GM12878 (cell line): ENCODE data around the gene PLSCR4. TPM values are rescaled to one million over a fixed set of nuclear protein-coding genes. Genes with fewer than 3 reads are reported as not detected.

Experiments used
- ATAC-seq: fragments of 200-7000 bp; cut with Tn5 transposase; 3 replicates; pipeline ENCODE4 v1.9.1; 2020; ENCODE audit warnings: mild to moderate bottlenecking, moderate library complexity
- BruUV-seq: library from RNA; stranded (reverse); fragments of 400-500 nt; replicated peaks from 2 replicates; lab custom pipeline; 2021; lab: Mats Ljungman, UMichigan
- CTCF ChIA-PET: fragments of 300-600 bp; sonication (Branson Sonifier 250); formaldehyde crosslinking; extraction: SDS; loops from one replicate; lab custom pipeline; 2021; ENCODE audit warnings: inconsistent platforms; lab: Yijun Ruan, JAX
- POLR2A ChIA-PET: fragments of 350-600 bp; formaldehyde crosslinking; extraction: SDS; loops from one replicate; lab custom pipeline; 2021; ENCODE audit warnings: inconsistent platforms; lab: Charles Lee
- RAD21 ChIA-PET: fragments of 300-600 bp; sonication (Branson Sonifier 250); formaldehyde crosslinking; loops from one replicate; lab custom pipeline; 2023; ENCODE audit warnings: antibody characterized with exemption; ENCODE audit not compliant: unreplicated experiment; lab: Charles Lee
- SMC1A ChIA-PET: fragments of 300-600 bp; sonication (Branson Sonifier 250); formaldehyde crosslinking; loops from one replicate; lab custom pipeline; 2023; ENCODE audit not compliant: unreplicated experiment, uncharacterized antibody; lab: Charles Lee
- DNase-seq: peaks from one replicate; pipeline ENCODE4 v3.0.0-alpha.2; 2011; ENCODE audit warnings: low read depth, low spot score
- FAIRE-seq: peaks from 3 replicates; lab custom pipeline; 2011; peaks lifted over from hg19 to GRCh38; lab: Jason Lieb, UNC
- H2AFZ ChIP-seq: 2 replicates; pipeline ENCODE4 v1.6.0; 2011; ENCODE audit warnings: low read depth, low read length, control low read depth; ENCODE audit not compliant: control insufficient read depth
- H3K27ac ChIP-seq: 2 replicates; pipeline ENCODE4 v1.5.1; 2011; ENCODE audit warnings: control low read depth; ENCODE audit not compliant: control insufficient read depth, insufficient read depth
- H3K27me3 ChIP-seq, 2 experiments: replicated peaks in 1 of 2; 2 replicates each; pipeline versions ENCODE4 v1.6.0 to v1.6.1; 2011; ENCODE audit warnings: low read length in 1 of 2; ENCODE audit not compliant: control insufficient read depth in 2 of 2, insufficient read depth in 2 of 2
- H3K36me3 ChIP-seq, 2 experiments: 2 replicates each; pipeline ENCODE4 v1.5.1; 2011; ENCODE audit warnings: low read length in 1 of 2; ENCODE audit not compliant: control insufficient read depth in 2 of 2, insufficient read depth in 2 of 2
- H3K4me1 ChIP-seq: 2 replicates; pipeline ENCODE4 v1.6.1; 2011; ENCODE audit warnings: mild to moderate bottlenecking, low read length, moderate library complexity, mixed read lengths; ENCODE audit not compliant: control insufficient read depth, insufficient read depth
- H3K4me2 ChIP-seq: 2 replicates; pipeline ENCODE4 v1.6.0; 2011; ENCODE audit warnings: control low read depth; ENCODE audit not compliant: control insufficient read depth, insufficient read depth
- H3K4me3 ChIP-seq: fragments of 200-600 bp; sonication (generic); 2 replicates; pipeline ENCODE4 v1.5.1; 2016
- H3K79me2 ChIP-seq: 2 replicates; pipeline ENCODE4 v1.6.0; 2011; ENCODE audit warnings: low read length; ENCODE audit not compliant: control insufficient read depth, insufficient read depth
- H3K9ac ChIP-seq: 2 replicates; pipeline ENCODE4 v1.8.0; 2011; ENCODE audit warnings: low read length, control low read depth, mixed read lengths; ENCODE audit not compliant: control insufficient read depth, insufficient read depth
- H3K9me3 ChIP-seq: replicated peaks from 3 replicates; pipeline ENCODE4 v1.5.1; 2011; ENCODE audit warnings: mild to moderate bottlenecking, low read length; ENCODE audit not compliant: control insufficient read depth, insufficient read depth
- H4K20me1 ChIP-seq: 2 replicates; pipeline ENCODE4 v1.6.0; 2011; ENCODE audit not compliant: control insufficient read depth, insufficient read depth
- BCL11A ChIP-seq: IDR thresholded peaks from 2 replicates; pipeline ENCODE4 v1.6.1; 2011; ENCODE audit warnings: low read depth, low read length
- BCLAF1 ChIP-seq: fragments of 450-650 bp; IDR thresholded peaks from 2 replicates; pipeline ENCODE4 v1.6.1; 2017; ENCODE audit warnings: antibody characterized with exemption, mild to moderate bottlenecking, moderate library complexity
- CTCF ChIP-seq, 3 experiments: IDR thresholded peaks in 2 of 3; conservative IDR thresholded peaks in 1 of 3; 2 replicates each; pipeline ENCODE4 v1.5.1; 2011; ENCODE audit warnings: low read depth in 3 of 3, low read length in 3 of 3, mild to moderate bottlenecking in 3 of 3, control low read depth in 2 of 3, moderate library complexity in 2 of 3, inconsistent platforms in 1 of 3, mixed read lengths in 1 of 3; ENCODE audit not compliant: control insufficient read depth in 2 of 3, insufficient read depth in 1 of 3; ENCODE audit errors: extremely low read depth in 1 of 3
- EZH2 ChIP-seq: IDR thresholded peaks from 2 replicates; pipeline ENCODE4 v1.6.1; 2012; ENCODE audit warnings: low read depth, mild to moderate bottlenecking, control low read depth, inconsistent platforms, low read length, borderline replicate concordance; ENCODE audit not compliant: control insufficient read depth
- FOXK2 ChIP-seq: fragments of 450-650 bp; IDR thresholded peaks from 2 replicates; pipeline ENCODE4 v1.6.1; 2017; ENCODE audit warnings: mild to moderate bottlenecking, moderate library complexity
- IRF5 ChIP-seq: fragments of 450-650 bp; IDR thresholded peaks from 2 replicates; pipeline ENCODE4 v1.6.1; 2017; ENCODE audit warnings: borderline replicate concordance
- KAT2A ChIP-seq: conservative IDR thresholded peaks from 2 replicates; pipeline ENCODE4 v1.6.1; 2011; ENCODE audit warnings: low read depth, low read length; ENCODE audit not compliant: control insufficient read depth
- MTA2 ChIP-seq: fragments of 450-650 bp; IDR thresholded peaks from 2 replicates; pipeline ENCODE4 v1.6.1; 2016; ENCODE audit warnings: low read depth, mild to moderate bottlenecking, moderate library complexity
- MYC ChIP-seq: IDR thresholded peaks from 2 replicates; pipeline ENCODE4 v1.6.1; 2011; ENCODE audit warnings: mild to moderate bottlenecking, low read length, moderate library complexity, inconsistent platforms; ENCODE audit not compliant: insufficient read depth, insufficient replicate concordance, insufficient read length, severe bottlenecking
- REST ChIP-seq: IDR thresholded peaks from 2 replicates; pipeline ENCODE4 v1.6.1; 2012; ENCODE audit warnings: mild to moderate bottlenecking, low read depth, low read length
- RUNX3 ChIP-seq: IDR thresholded peaks from 2 replicates; pipeline ENCODE4 v1.6.1; 2012; ENCODE audit warnings: low read length, inconsistent platforms
- STAT1 ChIP-seq: fragments of 450-650 bp; conservative IDR thresholded peaks from 2 replicates; pipeline ENCODE4 v1.6.1; 2014; ENCODE audit warnings: antibody characterized with exemption, mild to moderate bottlenecking
- TCF3 ChIP-seq: IDR thresholded peaks from 2 replicates; pipeline ENCODE4 v1.6.1; 2012; ENCODE audit warnings: low read depth, mild to moderate bottlenecking, low read length, borderline replicate concordance; ENCODE audit not compliant: insufficient read depth
- ZNF384 ChIP-seq: IDR thresholded peaks from 2 replicates; pipeline ENCODE4 v1.6.1; 2012; ENCODE audit warnings: low read depth, mild to moderate bottlenecking, low read length, improper control_type of control experiment, borderline replicate concordance
- WGBS: methylation state at CpG from one replicate; pipeline ENCODE4 v1.1.6; 2016; ENCODE audit warnings: low lambda C conversion rate; ENCODE audit not compliant: insufficient replicate concordance, insufficient coverage; ENCODE audit errors: missing lambda C conversion rate; 5-methylcytosine and 5-hydroxymethylcytosine counted together
- in situ Hi-C: fragments of 300-500 bp; cut with MboI; formaldehyde crosslinking; loops from 9 replicates; pipeline ENCODE4 v1.14.3; 2018; ENCODE audit warnings: mixed read lengths
- intact Hi-C: fragments of 100-400 bp; cut with micrococcal nuclease; formaldehyde crosslinking; loops from one replicate; pipeline ENCODE4 v1.14.2; 2022; ENCODE audit not compliant: unreplicated experiment
- polyA plus RNA-seq, 11 experiments: library from polyadenylated mRNA; depleted of rRNA in 4 of 11; unstranded in 6 of 11; stranded (reverse) in 5 of 11; fragments of >200 nt; fragmentation: Nextera tagmentation in 4 of 11; fragmentation: Illumina TruSeq in 1 of 11; extraction: Ambion mirVana in 4 of 11; extraction: Trizol in 1 of 11; gene quantifications; 1 replicate in 1 of 11; 2 replicates in 10 of 11; pipeline versions ENCODE4 v1.2.1 to v1.2.3, GENCODE V29; 2011 to 2016; ENCODE audit warnings: inconsistent platforms in 2 of 11, missing spikeins in 2 of 11, low read depth in 1 of 11
- total RNA-seq, 4 experiments: library from RNA; depleted of rRNA in 3 of 4; stranded (reverse); fragments of >200 nt in 3 of 4; fragmentation: Illumina TruSeq in 1 of 4; extraction: Trizol in 1 of 4; gene quantifications; 2 replicates each; pipeline versions ENCODE4 v1.2.1 to v1.2.3, GENCODE V29; 2013 to 2021

PLSCR4 gene
- total and polyA plus RNA-seq, 10 of the 15 experiments (the other 5 are each of a cell fraction or from before 2014, with no cell fraction given) = 0.02 TPM; not detected in 9

- H3K79me2 ChIP-seq = no peaks in the 10 kb centered on the region
- BruUV-seq = no TSS peak
- FAIRE-seq = no peak
These were observed 4.4 kb downstream of the PLSCR4 start for GRCh38 chr3:146246526-146246925.

More at GRCh38 chr3:146246526-146246925, 4.4 kb downstream of the PLSCR4 start:
- ChIA-PET RAD21 (no interaction called here), CTCF (no interaction called here), SMC1A (no interaction called here), POLR2A (no interaction called here)
- intact Hi-C loops (no loop called here), in situ Hi-C loops (no loop called here)
- peaks cover 0 to 1% of the 10 kb centered on the region in 2 experiments; a peak in 1 of 4 replicates for H3K27me3 ChIP-seq
- H3K4me2 ChIP-seq = no peak overlapping the region
- no peak overlapping the region for H3K9ac ChIP-seq
- H4K20me1 ChIP-seq = no peaks in the 10 kb centered on the region
- no peak overlapping the region for H3K27ac ChIP-seq
- no peaks in the 10 kb centered on the region for H3K4me1 ChIP-seq
- H3K9me3 ChIP-seq = no peaks in the 10 kb centered on the region
- ATAC-seq (no peak), DNase-seq (no peak)
- 16% methylated on average over 2 of the region's 2 CpGs for WGBS
- no peak for TF ChIP-seq REST
- TF ChIP-seq RUNX3 = no peak
- no peak for TF ChIP-seq EZH2
- no peak for TF ChIP-seq MYC
- no peak for TF ChIP-seq TCF3
- no peak for TF ChIP-seq ZNF384
- TF ChIP-seq CTCF (IDR thresholded peaks at IDR 0.05 in 2 of 3, conservative IDR thresholded peaks at IDR 0.05 in 1 of 3; ENCODE audit: control insufficient read depth in 2 of 3, extremely low read depth in 1 of 3, insufficient read depth in 1 of 3, low read depth in 3 of 3, low read length in 3 of 3) = no peak
- TF ChIP-seq BCL11A = no peak
- TF ChIP-seq IRF5 = no peak
- TF ChIP-seq STAT1 = no peak
- TF ChIP-seq FOXK2 = no peak
- no peak for TF ChIP-seq BCLAF1
- TF ChIP-seq KAT2A = no peak
- no peak for TF ChIP-seq MTA2
- H3K36me3 ChIP-seq = no peaks in the 10 kb centered on the region
- H3K4me3 ChIP-seq = no peak overlapping the region
- no peak overlapping the region for H2AFZ ChIP-seq
